ENCODE measurements around the gene RTRAF. TPM values are rescaled to one million over a fixed set of nuclear protein-coding genes. Genes with fewer than 3 reads are reported as not detected.

Gene RTRAF
- total RNA-seq, 1 experiment from 2014 or later: 282 TPM

DNA sequence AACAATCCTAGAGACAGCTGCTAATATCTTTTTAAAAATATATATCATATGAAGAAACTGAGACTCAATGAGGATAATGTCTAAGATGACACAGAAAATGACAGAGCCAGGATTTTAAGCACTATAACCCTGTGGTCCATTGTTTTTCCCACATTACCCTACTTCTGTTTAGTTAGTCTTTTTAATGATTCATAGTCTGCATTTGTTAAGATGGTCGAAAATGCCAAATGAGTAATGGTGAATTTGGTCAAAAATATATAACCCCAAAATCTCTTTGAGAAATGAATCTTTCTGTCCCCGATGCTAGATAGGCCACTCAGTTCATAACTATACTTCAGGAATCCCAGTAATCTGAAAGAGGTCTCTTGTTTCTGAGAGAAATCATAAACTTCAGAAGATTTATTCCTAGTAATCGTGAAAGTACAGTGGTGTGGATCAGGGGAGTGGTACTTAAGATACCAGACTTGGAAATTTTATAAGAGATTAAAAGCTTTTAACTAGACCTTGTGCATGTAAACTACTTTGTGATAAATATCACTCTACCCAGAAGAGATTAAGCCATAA is 10.8 kb downstream of the RTRAF start (continued):
- no peak for TF ChIP-seq GRHL2 (CRISPR knock-in tag; IDR thresholded peaks at IDR 0.05; ENCODE audit: insufficient replicate concordance, severe bottlenecking)
- no peak for TF ChIP-seq ZNF532 (CRISPR knock-in tag; IDR thresholded peaks at IDR 0.05; ENCODE audit: borderline replicate concordance)
- TF ChIP-seq STAT6 (CRISPR knock-in tag; conservative IDR thresholded peaks at IDR 0.05; ENCODE audit: low read depth): no peak
- no peak for TF ChIP-seq JUN (CRISPR knock-in tag; IDR thresholded peaks at IDR 0.05)
- no peak for TF ChIP-seq MAX (CRISPR knock-in tag; IDR thresholded peaks at IDR 0.05)

- Mint-ChIP-seq H3K4me3 (no peak overlapping the region), H3K36me3 (peaks cover 70% of the 10 kb centered on the region), H3K27me3 (ENCODE audit: low read depth) (no peaks in the 10 kb centered on the region), H3K27ac (no peak overlapping the region), H3K4me1 (no peaks in the 10 kb centered on the region), H3K9me3 (no peaks in the 10 kb centered on the region)
- DNase-seq (ENCODE audit: low spot score): no peak
- POLR2A ChIA-PET: no interaction called here
- no peak for TF ChIP-seq HMGA2 (CRISPR knock-in tag; IDR thresholded peaks at IDR 0.05)
- no peak for TF ChIP-seq SP1 (CRISPR knock-in tag; conservative IDR thresholded peaks at IDR 0.05)
- no peak for TF ChIP-seq TEAD4 (CRISPR knock-in tag; IDR thresholded peaks at IDR 0.05)
- no peak for TF ChIP-seq ZNF121 (CRISPR knock-in tag; IDR thresholded peaks at IDR 0.05)
- TF ChIP-seq ZNF671 (CRISPR knock-in tag; IDR thresholded peaks at IDR 0.05): no peak
- no peak for TF ChIP-seq ESRRA (CRISPR knock-in tag; IDR thresholded peaks at IDR 0.05; ENCODE audit: borderline replicate concordance)
- TF ChIP-seq, protein P1, sequence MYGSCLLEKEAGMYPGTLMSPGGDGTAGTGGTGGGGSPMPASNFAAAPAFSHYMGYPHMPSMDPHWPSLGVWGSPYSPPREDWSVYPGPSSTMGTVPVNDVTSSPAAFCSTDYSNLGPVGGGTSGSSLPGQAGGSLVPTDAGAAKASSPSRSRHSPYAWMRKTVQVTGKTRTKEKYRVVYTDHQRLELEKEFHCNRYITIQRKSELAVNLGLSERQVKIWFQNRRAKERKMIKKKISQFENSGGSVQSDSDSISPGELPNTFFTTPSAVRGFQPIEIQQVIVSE (CRISPR knock-in tag; IDR thresholded peaks at IDR 0.05; ENCODE audit: borderline replicate concordance): no peak
- no peak for TF ChIP-seq NR2C2 (CRISPR knock-in tag; IDR thresholded peaks at IDR 0.05)
- no peak for TF ChIP-seq FOXP1 (CRISPR knock-in tag; IDR thresholded peaks at IDR 0.05; ENCODE audit: borderline replicate concordance)
- TF ChIP-seq ZNF138 (CRISPR knock-in tag; conservative IDR thresholded peaks at IDR 0.05): no peak
- no peak for TF ChIP-seq ZNF416 (CRISPR knock-in tag; IDR thresholded peaks at IDR 0.05)
- no peak for TF ChIP-seq NFYB (CRISPR knock-in tag; conservative IDR thresholded peaks at IDR 0.05; ENCODE audit: low read depth)
- TF ChIP-seq FOXK1 (CRISPR knock-in tag; IDR thresholded peaks at IDR 0.05): no peak
- CTCF ChIA-PET: no interaction called here
- no peak for ATAC-seq
Observed at GRCh38 chr14:52000696-52001095, 11.3 kb downstream of the RTRAF start.

Data from WTC11 (cell line).